OCI-LY1 (cell line): ENCODE measurements around the gene GCK.

Source experiments
- H2AFZ ChIP-seq: fragments of 200-600 bp; sonication (generic), shearing (Covaris generic); 2 replicates; pipeline ENCODE4 v1.6.0; 2014; ENCODE audit warnings: antibody characterized with exemption, mild to moderate bottlenecking, low read length
- H3F3A ChIP-seq: fragments of 200-600 bp; sonication (generic), shearing (Covaris generic); 2 replicates; pipeline ENCODE4 v1.6.0; 2014; ENCODE audit warnings: mild to moderate bottlenecking, antibody characterized with exemption, low read length, moderate library complexity; ENCODE audit not compliant: insufficient read depth
- H3K27ac ChIP-seq: fragments of 200-600 bp; sonication (generic); 2 replicates; pipeline ENCODE4 v1.5.1; 2014; ENCODE audit warnings: low read length, mixed run types, mild to moderate bottlenecking, low read depth; ENCODE audit not compliant: poor library complexity, severe bottlenecking
- H3K27me3 ChIP-seq: fragments of 200-600 bp; sonication (generic); 2 replicates; pipeline ENCODE4 v1.6.0; 2014; ENCODE audit warnings: antibody characterized with exemption, mild to moderate bottlenecking, low read length, moderate library complexity; ENCODE audit not compliant: insufficient read depth
- H3K36me3 ChIP-seq: fragments of 200-600 bp; sonication (generic); 2 replicates; pipeline ENCODE4 v1.6.1; 2014; ENCODE audit warnings: mild to moderate bottlenecking, antibody characterized with exemption, low read length, moderate library complexity, mixed read lengths; ENCODE audit not compliant: insufficient read depth
- H3K4me1 ChIP-seq: fragments of 200-600 bp; sonication (generic); 2 replicates; pipeline ENCODE4 v1.5.1; 2014; ENCODE audit warnings: mild to moderate bottlenecking, low read length, moderate library complexity; ENCODE audit not compliant: insufficient read depth, severe bottlenecking
- H3K4me2 ChIP-seq: fragments of 200-600 bp; sonication (generic), shearing (Covaris generic); 2 replicates; pipeline ENCODE4 v1.6.1; 2014; ENCODE audit warnings: low read length
- H3K4me3 ChIP-seq: fragments of 200-600 bp; sonication (generic); 2 replicates; pipeline ENCODE4 v1.5.1; 2014; ENCODE audit warnings: low read length, low read depth, mild to moderate bottlenecking, mixed read lengths; ENCODE audit not compliant: poor library complexity, severe bottlenecking
- H3K79me2 ChIP-seq: fragments of 200-600 bp; shearing (Covaris generic); 2 replicates; pipeline ENCODE4 v1.6.1; 2016; ENCODE audit warnings: mixed run types, low read length, mixed read lengths; ENCODE audit not compliant: insufficient read depth
- H3K9ac ChIP-seq: fragments of 200-600 bp; sonication (generic), shearing (Covaris generic); 2 replicates; pipeline ENCODE4 v1.6.1; 2014; ENCODE audit warnings: mild to moderate bottlenecking, low read length, mixed read lengths
- H3K9me2 ChIP-seq: fragments of 200-600 bp; sonication (generic), shearing (Covaris generic); 2 replicates; pipeline ENCODE4 v1.6.1; 2014; ENCODE audit warnings: low read depth, mild to moderate bottlenecking, low read length, mixed read lengths
- H3K9me3 ChIP-seq: fragments of 200-600 bp; shearing (Covaris generic); 2 replicates; pipeline ENCODE4 v1.6.1; 2014; ENCODE audit warnings: low read length, mixed read lengths
- H4K20me1 ChIP-seq: fragments of 200-600 bp; sonication (generic), shearing (Covaris generic); 2 replicates; pipeline ENCODE4 v1.6.0; 2016; ENCODE audit warnings: mild to moderate bottlenecking, low read length; ENCODE audit not compliant: insufficient read depth
- CTCF ChIP-seq: fragments of 200-600 bp; sonication (generic), shearing (Covaris generic); IDR thresholded peaks from 2 replicates; pipeline ENCODE4 v1.5.1; 2017; ENCODE audit warnings: mild to moderate bottlenecking, antibody characterized with exemption, low read length, moderate library complexity, mixed read lengths
- EZH2 ChIP-seq: fragments of 200-600 bp; sonication (generic), shearing (Covaris generic); IDR thresholded peaks from 2 replicates; pipeline ENCODE4 v1.8.0; 2017; ENCODE audit warnings: borderline replicate concordance, mixed run types, mild to moderate bottlenecking, antibody characterized with exemption, low read length, moderate library complexity, mixed read lengths

Gene GCK

GRCh38 chr7:44113764-44114354 is 75.4 kb downstream of the GCK start:
- TF ChIP-seq EZH2 (no peak), CTCF (no peak)
- H3K36me3 ChIP-seq: peaks cover 53% of the 10 kb centered on the region

GRCh38 chr7:44112997-44113763 is 76.1 kb downstream of the GCK start:
- H3K36me3 ChIP-seq: peaks cover 47% of the 10 kb centered on the region
- H3K27me3 ChIP-seq: peaks cover 3% of the 10 kb centered on the region; the same call in 1 of the 2 replicates
- H3K27ac ChIP-seq: no peak overlapping the region
- H3K4me1 ChIP-seq: peaks cover 5% of the 10 kb centered on the region
- H3K79me2 ChIP-seq: no peaks in the 10 kb centered on the region
- H4K20me1 ChIP-seq: no peaks in the 10 kb centered on the region
- H3K4me2 ChIP-seq: no peak overlapping the region
- H3K9me3 ChIP-seq: no peaks in the 10 kb centered on the region
- no peaks in the 10 kb centered on the region for H3K9me2 ChIP-seq
- no peak overlapping the region for H3K4me3 ChIP-seq
- TF ChIP-seq CTCF (no peak), EZH2 (no peak)
- H3F3A ChIP-seq: no peaks in the 10 kb centered on the region
- no peak overlapping the region for H2AFZ ChIP-seq
- H3K9ac ChIP-seq: no peak overlapping the region

More at GRCh38 chr7:44113764-44114354, 75.4 kb downstream of the GCK start:
- H3K9ac ChIP-seq: no peak overlapping the region
- peaks cover 5% of the 10 kb centered on the region for H3K4me1 ChIP-seq
- H2AFZ ChIP-seq: no peak overlapping the region
- H3K4me2 ChIP-seq: no peak overlapping the region
- H3K4me3 ChIP-seq: no peak overlapping the region
- H3K9me2 ChIP-seq: no peaks in the 10 kb centered on the region
- no peaks in the 10 kb centered on the region for H4K20me1 ChIP-seq
- no peaks in the 10 kb centered on the region for H3K79me2 ChIP-seq
- no peaks in the 10 kb centered on the region for H3K9me3 ChIP-seq
- H3F3A ChIP-seq: no peaks in the 10 kb centered on the region
- H3K27me3 ChIP-seq: peaks cover 3% of the 10 kb centered on the region; the same call in 1 of the 2 replicates
- H3K27ac ChIP-seq: no peak overlapping the region

- peaks cover 5% of the 10 kb centered on the region for H3K4me1 ChIP-seq
- no peaks in the 10 kb centered on the region for H3K79me2 ChIP-seq
- H3K27ac ChIP-seq: no peak overlapping the region
- no peaks in the 10 kb centered on the region for H3K9me3 ChIP-seq
- peaks cover 40% of the 10 kb centered on the region for H3K36me3 ChIP-seq
- peaks cover 3% of the 10 kb centered on the region; the same call in 1 of the 2 replicates for H3K27me3 ChIP-seq
- H4K20me1 ChIP-seq: no peaks in the 10 kb centered on the region
- H3K9ac ChIP-seq: no peak overlapping the region
- no peaks in the 10 kb centered on the region for H3K9me2 ChIP-seq
- H2AFZ ChIP-seq: no peak overlapping the region
- H3K4me3 ChIP-seq: no peak overlapping the region
- no peak for TF ChIP-seq EZH2
- no peak for TF ChIP-seq CTCF
- no peaks in the 10 kb centered on the region for H3F3A ChIP-seq
- no peak overlapping the region for H3K4me2 ChIP-seq
These were observed 76.8 kb downstream of the GCK start for GRCh38 chr7:44112231-44112996.
